ENCODE results near the gene TAS2R13.

- TF ChIP-seq CTCF (IDR thresholded peaks at IDR 0.05) (no peak), POLR2AphosphoS5 (IDR thresholded peaks at IDR 0.05) (no peak)
These were observed 29.8 kb upstream of the TAS2R13 start, which contains the start of gene TAS2R14 for GRCh38 chr12:10939163-10939562.

Data from stomach (tissue), 4 donors.